GM18867 (cell line): ENCODE data around the gene DOHH.

Source experiments
- ATAC-seq: cut with Tn5 transposase; IDR thresholded peaks from one replicate; pipeline ENCODE4 v1.9.1; 2021; ENCODE audit warnings: mild to moderate bottlenecking, moderate library complexity; ENCODE audit not compliant: unreplicated experiment

Gene DOHH

GRCh38 chr19:3500429-3501101 is at the start of gene DOHH:
Gene DOHH, minus strand, starts transcription at chr19:3500674. Its CDS starts 3,860 bp downstream, at chr19:3496814.
- ATAC-seq, result peak; percentile 79

- ATAC-seq, result no peak
Measured at GRCh38 chr19:3549816-3550215, 49.3 kb upstream of the DOHH start.

GRCh38 chr19:3548606-3549005 is 48.1 kb upstream of the DOHH start:
- no peak for ATAC-seq

- ATAC-seq, result no peak
Measured at GRCh38 chr19:3547767-3548282, 47.4 kb upstream of the DOHH start.

GRCh38 chr19:3547301-3547731 is 46.8 kb upstream of the DOHH start:
- ATAC-seq, result no peak

- ATAC-seq, result no peak
Measured at GRCh38 chr19:3546119-3546518, 45.6 kb upstream of the DOHH start.

GRCh38 chr19:3545669-3546034 is 45.2 kb upstream of the DOHH start:
- ATAC-seq, result no peak

- ATAC-seq, result peak; percentile 48
Measured at GRCh38 chr19:3544742-3545668, 44.5 kb upstream of the DOHH start.

- no peak for ATAC-seq
Measured at GRCh38 chr19:3544058-3544376, 43.5 kb upstream of the DOHH start.

- no peak for ATAC-seq
Measured at GRCh38 chr19:3543150-3544057, 42.9 kb upstream of the DOHH start.

GRCh38 chr19:3539756-3540118 is 39.3 kb upstream of the DOHH start:
- ATAC-seq, result no peak

- no peak for ATAC-seq
Measured at GRCh38 chr19:3538965-3539755, 38.7 kb upstream of the DOHH start, which contains the start of gene TEKTIP1. Gene TEKTIP1, plus strand, starts transcription at chr19:3539174. Its CDS starts 4 bp downstream, at chr19:3539178.

GRCh38 chr19:3538258-3538929 is 37.9 kb upstream of the DOHH start:
- ATAC-seq, result no peak

- no peak for ATAC-seq
Measured at GRCh38 chr19:3537438-3538240, 37.2 kb upstream of the DOHH start.

- ATAC-seq, result no peak
Measured at GRCh38 chr19:3537101-3537437, 36.6 kb upstream of the DOHH start.

GRCh38 chr19:3536429-3537100 is 36.1 kb upstream of the DOHH start:
- ATAC-seq, result no peak

GRCh38 chr19:3535981-3536380 is 35.5 kb upstream of the DOHH start:
- no peak for ATAC-seq

GRCh38 chr19:3535563-3535965 is 35.1 kb upstream of the DOHH start:
- ATAC-seq, result no peak

GRCh38 chr19:3535235-3535535 is 34.7 kb upstream of the DOHH start:
- ATAC-seq, result no peak
